HG03460 (cell line): Measurements from ENCODE around the gene TFCP2L1.

Experiments used
- ATAC-seq: cut with Tn5 transposase; IDR thresholded peaks from one replicate; pipeline ENCODE4 v1.9.1; 2021; ENCODE audit not compliant: unreplicated experiment

The TFCP2L1 gene

GRCh38 chr2:121243821-121244460 lies 41.1 kb downstream of the TFCP2L1 start:
- no peak for ATAC-seq

DNA sequence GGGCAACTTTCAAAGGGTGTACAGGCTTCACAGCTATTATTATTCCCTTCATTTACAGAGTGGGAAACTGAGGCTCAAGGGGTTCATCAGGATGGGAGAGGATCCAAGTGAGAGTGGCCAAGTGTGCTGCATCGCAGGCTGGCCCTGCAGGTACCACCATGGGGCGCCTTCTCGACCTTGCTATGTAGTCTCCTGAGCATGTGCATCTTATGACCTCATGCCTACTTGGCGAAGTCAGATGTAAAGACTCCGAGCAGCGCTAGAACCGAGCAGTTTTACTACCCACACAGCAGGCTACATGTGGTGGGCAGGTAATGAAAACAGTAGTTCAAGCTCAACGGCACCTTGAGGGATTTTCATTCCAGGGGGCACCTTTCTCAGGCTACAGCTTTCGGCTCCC lies 42.0 kb downstream of the TFCP2L1 start:
- ATAC-seq: no peak

DNA sequence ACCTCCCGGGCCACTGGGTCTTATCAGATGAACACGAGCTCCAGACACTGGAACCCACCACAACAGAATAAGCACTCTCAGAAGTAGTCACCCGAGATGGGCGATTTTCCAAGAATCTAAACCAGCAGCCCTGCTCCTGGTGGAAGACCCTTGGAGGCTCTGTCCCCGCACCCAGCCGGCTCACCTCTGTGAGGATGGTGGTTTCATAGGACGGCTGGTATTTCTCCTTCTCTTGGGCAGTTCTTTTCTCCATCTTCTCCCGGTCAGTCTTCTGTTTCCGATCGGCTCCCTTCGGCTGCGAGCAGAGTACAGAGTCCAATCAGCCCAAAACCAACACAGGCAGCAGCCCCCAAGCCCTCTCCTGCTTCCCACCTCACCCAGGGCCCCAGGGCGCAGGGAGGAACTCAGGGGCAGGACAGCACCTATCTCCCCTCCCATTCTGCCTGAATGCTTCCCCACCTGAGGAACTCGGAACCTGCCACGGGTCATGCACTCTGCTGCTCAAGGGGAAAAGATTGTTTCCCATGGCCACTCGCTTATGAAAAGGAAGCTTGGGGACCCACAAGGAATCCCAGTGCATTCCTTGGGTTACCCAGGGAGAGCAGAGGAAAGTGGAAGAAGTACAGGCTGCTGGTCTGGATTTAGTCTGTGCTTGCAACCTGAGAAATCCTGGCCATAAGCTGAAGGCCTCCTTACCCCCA lies 42.7 kb downstream of the TFCP2L1 start:
- no peak for ATAC-seq

GRCh38 chr2:121241466-121241865 lies 43.5 kb downstream of the TFCP2L1 start:
- no peak for ATAC-seq

- no peak for ATAC-seq
Measured at GRCh38 chr2:121240436-121240835, 44.6 kb downstream of the TFCP2L1 start.

DNA sequence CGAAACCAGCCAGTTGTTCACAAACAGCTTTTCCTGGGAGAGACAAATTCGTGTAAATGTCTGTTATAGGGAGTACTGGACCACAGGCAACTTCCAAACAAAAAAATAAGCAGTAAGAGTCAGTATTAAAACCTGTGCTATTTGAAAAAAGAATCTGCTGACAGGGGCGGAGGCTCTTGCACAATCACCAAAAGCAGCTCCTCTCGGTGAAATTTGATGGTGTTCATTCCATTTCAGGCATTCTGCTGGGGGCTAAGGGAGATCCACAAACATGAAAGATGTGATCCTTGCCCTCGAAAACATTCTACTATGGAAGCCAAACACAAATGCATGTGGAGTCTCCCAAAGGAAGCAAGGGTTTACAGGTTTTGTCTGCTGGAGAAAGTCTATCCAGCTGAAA lies 45.0 kb downstream of the TFCP2L1 start:
- no peak for ATAC-seq

DNA sequence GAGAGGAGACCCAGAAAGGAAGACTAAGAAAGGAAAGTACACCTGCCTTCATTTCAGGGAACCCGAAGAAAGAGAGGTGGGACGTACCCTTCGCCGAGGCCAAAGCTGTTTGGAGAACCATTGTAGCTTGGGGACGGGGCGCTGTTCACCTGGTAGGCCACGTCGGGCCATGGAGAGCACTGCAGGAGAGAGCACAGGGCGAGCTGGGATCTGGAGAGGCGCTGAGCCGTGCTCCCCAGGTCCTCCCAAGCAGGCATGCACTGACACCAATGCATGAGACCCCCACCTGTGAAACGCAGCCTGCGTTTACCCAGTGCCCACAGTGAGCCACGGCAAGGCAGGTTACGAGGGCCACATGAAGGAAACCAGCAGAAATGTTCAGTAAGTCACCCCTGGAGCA lies 45.5 kb downstream of the TFCP2L1 start:
- no peak for ATAC-seq

GRCh38 chr2:121238828-121239227 lies 46.2 kb downstream of the TFCP2L1 start:
- no peak for ATAC-seq

- no peak for ATAC-seq
Measured at GRCh38 chr2:121237980-121238665, 46.9 kb downstream of the TFCP2L1 start.

DNA sequence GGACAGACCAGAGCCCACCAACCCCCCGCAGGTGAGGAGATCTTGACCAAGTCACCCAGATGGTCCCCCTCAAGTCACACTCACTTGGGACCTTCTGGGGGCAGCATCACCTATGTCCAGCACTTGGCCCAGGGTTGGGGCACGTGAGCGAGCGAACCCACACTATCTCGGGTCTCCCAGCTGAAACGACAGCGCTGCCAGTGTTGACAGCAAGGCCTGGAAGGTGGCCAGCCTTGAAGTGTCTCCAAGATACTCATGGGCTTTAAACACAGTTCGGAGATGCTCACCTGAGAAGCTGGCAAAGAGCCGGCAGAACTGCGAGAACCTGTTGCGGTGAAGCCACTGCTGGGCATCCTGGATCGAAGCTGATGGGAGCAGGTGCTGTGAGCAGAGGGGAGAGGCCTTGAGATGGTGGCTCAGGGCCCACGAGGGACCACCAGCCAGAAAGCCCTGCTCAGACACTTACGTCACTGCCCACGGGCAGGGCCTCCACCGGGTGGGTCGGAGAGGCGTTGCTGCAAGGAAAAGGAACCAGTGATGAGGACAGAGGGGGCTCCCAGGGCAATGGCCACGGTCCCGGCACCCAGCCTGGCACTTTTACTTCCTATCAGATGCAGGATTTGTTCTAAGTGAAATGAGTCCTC lies 47.5 kb downstream of the TFCP2L1 start:
- ATAC-seq: no peak

DNA sequence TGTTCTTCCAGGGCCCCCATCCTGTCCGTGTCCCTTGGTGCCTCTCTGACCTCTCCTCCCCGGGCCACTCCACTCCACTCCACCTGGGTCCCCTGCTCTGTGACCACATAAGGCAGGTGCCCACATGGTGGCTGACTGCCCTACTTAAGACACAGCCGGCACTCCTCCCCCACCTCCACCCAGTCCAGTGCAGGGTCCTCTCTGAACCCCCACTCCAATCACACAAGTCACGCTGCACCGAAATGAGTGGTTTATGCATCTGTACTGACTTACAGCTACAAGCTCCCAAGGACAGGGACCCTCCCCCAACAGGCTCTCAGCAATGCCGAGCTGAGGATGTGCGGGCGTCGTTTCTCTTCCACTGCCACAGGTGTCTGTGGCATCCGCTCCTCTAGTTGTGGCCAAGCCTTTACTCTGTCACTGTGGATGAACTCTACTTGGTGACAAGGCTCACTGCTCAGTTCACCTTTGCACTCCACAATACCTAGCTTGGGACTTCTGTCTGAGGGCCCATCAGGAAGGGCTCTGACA lies 48.3 kb downstream of the TFCP2L1 start:
- ATAC-seq: no peak

- no peak for ATAC-seq
Measured at GRCh38 chr2:121236101-121236640, 48.8 kb downstream of the TFCP2L1 start.

DNA sequence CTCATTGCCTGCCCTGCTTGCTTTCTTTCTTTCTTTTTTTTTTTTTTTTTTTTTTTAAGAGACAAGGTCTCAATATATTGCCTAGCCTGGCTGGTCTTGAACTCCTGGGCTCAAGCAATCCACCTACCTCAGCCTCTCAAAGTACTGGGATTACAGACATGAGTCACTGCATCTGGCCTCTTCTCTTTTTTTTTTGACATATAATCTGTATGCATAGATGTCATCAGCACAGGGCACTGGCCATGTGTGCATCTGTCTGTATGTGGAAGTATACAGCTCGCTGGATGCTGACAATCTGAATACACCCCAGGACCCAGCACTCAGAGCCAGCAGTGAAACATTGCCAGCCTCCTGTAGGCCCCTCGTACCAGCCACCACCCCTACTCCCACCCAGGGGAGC lies 49.5 kb downstream of the TFCP2L1 start:
- ATAC-seq: no peak

GRCh38 chr2:121234791-121235190 lies 50.2 kb downstream of the TFCP2L1 start:
- ATAC-seq: no peak

- ATAC-seq: no peak
Measured at GRCh38 chr2:121234144-121234543, 50.9 kb downstream of the TFCP2L1 start.

DNA sequence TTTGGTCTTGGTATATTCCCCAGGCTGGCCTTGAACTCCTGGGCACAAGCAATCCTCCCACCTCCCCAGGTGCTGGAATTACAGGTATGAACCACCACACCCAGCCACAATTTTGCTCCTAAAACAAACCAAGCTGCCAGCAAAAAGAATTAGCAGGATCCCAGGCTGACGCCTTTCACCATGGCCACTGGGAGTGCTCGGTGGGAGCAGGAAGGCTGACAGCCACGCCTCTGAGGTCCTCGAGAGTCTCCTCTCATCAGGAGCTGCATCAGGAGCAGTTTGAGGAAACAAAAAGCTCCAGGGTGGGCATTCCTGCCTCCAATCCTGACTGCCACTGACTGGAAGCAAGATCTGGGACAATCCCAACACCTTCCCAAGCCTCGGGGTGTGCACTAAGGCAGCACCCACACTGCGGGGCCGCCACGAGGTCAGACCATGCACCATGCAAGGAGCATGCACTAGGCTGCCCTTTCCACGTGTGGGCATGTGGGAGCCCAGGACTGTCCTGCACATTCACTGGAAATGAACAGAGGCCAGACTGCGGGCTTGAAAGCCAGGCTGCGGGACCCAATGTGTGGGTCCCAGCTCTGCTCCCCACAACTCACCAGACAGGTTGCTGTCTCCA lies 51.4 kb downstream of the TFCP2L1 start:
- no peak for ATAC-seq

DNA sequence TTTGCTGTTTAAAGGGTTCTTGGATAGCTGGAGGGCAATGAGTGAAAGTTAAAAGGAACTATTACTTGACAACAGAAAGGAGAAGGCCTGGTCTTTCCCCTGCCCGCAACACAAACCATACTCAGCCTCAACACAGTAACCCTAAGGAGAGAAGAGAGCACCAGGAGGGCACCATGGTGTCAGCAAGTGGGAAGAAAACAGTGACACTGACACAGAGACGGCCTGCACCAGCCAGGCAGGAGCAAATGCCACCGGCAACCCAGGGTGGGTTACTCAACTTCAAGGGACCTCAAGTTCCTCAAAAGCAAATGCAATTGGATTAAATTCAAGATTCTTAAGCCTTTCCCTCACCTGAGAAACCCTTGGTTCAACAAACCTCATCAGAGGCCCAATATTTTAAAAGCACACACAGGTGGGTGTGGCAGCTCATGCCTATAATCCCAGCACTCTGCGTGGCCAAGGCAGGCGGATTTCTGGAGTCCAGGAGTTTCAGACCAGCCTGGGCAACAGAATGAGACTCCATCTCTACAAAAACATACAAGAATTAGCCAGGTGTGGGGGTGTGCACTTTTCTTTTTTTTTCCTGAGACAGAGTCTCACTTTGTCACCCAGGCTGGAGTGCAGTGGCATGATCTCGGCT lies 52.3 kb downstream of the TFCP2L1 start:
- ATAC-seq: no peak

GRCh38 chr2:121231385-121232000 lies 53.5 kb downstream of the TFCP2L1 start:
- ATAC-seq: no peak

GRCh38 chr2:121228521-121228920 lies 56.5 kb downstream of the TFCP2L1 start:
- no peak for ATAC-seq
